HFF-Myc (cell line): Measurements from ENCODE around the gene IRF7.

Source experiments
- DNase-seq: peaks from one replicate; pipeline ENCODE4 v3.0.0-alpha.2; 2011; ENCODE audit warnings: low read depth; ENCODE audit errors: extremely low read depth
- H3K4me3 ChIP-seq: replicated peaks from 2 replicates; pipeline ENCODE4 v1.5.1; 2011; ENCODE audit warnings: low read depth, mild to moderate bottlenecking, control low read depth, low read length
- TF ChIP-seq, protein P1 (sequence below): IDR thresholded peaks from 2 replicates; pipeline ENCODE4 v1.5.1; 2012; ENCODE audit warnings: mild to moderate bottlenecking, low read depth, low read length, control low read depth; ENCODE audit errors: missing control alignments

The IRF7 gene

DNA sequence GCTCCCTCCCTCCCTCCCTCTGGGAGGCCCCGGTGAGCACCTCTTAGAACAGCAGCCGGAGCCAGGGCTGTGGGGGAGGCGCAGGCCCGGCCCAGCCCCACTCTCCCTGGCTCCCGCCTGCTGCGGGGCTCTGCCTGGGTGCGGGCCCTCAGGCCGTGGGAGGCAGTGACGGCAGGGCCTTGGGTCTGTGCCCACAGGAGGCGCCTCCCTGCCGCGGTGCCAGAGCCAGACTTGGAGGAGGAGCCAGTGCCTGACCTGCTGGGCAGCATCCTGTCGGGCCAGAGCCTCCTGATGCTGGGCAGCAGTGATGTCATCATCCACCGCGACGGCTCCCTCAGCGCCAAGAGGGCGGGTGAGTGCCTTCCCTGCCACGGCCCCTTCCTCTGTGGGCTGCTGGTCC is 9.5 kb downstream of the IRF7 start:
- no peak for DNase-seq
- H3K4me3 ChIP-seq: no peak overlapping the region
- TF ChIP-seq, protein P1, sequence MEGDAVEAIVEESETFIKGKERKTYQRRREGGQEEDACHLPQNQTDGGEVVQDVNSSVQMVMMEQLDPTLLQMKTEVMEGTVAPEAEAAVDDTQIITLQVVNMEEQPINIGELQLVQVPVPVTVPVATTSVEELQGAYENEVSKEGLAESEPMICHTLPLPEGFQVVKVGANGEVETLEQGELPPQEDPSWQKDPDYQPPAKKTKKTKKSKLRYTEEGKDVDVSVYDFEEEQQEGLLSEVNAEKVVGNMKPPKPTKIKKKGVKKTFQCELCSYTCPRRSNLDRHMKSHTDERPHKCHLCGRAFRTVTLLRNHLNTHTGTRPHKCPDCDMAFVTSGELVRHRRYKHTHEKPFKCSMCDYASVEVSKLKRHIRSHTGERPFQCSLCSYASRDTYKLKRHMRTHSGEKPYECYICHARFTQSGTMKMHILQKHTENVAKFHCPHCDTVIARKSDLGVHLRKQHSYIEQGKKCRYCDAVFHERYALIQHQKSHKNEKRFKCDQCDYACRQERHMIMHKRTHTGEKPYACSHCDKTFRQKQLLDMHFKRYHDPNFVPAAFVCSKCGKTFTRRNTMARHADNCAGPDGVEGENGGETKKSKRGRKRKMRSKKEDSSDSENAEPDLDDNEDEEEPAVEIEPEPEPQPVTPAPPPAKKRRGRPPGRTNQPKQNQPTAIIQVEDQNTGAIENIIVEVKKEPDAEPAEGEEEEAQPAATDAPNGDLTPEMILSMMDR: no peak

DNA sequence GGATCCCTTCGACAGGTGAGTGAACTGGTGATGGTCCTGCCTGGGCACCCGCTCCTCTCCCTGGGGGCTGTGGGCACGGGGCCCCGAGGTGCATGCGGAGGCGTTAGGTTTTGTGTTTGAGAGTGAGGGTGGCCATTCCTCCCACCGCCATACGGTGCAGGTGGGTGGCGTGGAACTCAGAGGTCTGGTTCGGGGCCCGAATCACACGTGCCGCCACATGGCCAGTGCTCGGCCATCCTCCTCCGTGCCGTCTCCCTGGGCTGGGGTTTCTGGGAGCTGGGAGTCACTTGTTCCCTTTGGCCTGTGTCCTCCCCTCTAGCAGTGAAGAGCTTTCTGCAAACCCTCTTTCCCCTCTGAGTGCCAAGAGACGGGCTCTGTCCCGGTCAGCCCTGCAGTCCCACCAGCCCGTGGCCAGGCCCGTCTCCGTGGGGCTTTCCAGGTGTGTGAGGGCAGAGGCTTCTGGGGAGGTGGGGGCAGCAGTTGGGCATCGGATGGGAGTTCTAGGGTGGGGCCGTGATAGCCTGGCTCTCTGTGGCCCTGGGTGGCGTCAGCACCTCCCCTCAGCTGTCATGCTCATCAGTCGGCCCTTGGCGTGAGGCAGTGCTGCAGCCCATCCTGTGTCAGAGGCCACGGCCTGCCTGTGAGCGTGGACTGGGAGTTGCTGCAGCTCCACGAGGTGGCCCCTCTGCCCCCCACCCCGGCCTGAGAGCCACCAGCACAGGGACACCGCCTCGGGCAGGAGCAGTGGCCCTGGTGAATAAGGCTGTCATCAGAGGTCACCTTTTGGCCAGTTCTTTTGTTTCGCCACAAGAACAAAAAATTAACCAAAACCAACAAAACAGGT is 10.2 kb downstream of the IRF7 start:
- TF ChIP-seq, protein P1: no peak
- no peak overlapping the region for H3K4me3 ChIP-seq
- no peak for DNase-seq

DNA sequence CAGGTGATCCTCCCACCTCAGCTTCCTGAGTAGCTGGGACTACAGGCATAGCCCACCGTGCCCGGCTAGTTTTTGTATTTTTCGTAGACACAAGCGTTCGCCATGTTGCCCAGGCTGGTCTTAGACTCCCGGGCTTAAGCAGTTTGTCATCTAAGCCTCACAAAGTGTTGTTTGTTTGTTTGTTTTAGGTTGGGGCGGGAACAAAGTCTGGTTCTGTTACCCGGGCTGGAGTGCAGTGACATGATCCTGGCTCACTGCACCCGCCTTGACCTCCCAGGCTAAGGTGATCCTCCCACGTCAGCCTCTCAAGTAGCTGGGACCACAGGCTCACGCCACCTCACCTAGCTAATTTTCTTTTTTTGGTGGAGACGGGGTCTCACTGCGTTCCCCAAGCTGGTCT is 12.6 kb downstream of the IRF7 start:
- DNase-seq: no peak
- TF ChIP-seq, protein P1: no peak
- H3K4me3 ChIP-seq: no peak overlapping the region

DNA sequence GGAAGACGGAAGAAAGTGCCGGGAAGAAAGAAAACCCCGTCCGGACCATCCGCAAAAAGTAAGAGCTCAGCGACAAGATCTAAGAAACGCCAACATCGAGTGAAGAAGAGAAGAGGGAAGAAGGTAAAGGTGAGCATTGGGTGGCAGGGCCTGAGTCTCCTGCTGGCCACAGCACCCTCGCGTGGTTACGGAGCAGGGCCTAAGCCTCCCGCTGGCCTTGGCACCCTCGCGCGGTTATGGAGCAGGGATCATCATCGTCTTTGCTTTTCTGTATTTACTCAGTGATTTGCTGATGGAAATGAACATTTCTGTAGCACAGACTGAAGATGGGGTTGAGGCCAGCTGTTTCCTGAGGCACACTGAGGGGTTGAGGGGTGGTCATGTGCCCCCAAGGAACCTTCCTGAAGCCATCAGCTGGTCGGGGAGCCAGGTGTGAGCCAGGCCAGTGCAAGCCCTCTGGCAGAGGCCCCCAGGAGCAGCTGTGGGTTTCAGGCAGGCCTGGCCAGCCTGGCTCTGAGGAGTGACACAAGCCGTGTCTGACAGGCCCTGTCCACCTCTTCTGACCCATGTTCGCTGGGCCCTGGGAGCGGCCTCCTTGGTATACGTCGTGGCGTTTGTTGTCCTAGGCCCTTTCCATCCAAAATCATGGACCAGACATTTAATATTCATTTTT is 14.0 kb downstream of the IRF7 start:
- TF ChIP-seq, protein P1: no peak
- no peak overlapping the region for H3K4me3 ChIP-seq
- DNase-seq: no peak

DNA sequence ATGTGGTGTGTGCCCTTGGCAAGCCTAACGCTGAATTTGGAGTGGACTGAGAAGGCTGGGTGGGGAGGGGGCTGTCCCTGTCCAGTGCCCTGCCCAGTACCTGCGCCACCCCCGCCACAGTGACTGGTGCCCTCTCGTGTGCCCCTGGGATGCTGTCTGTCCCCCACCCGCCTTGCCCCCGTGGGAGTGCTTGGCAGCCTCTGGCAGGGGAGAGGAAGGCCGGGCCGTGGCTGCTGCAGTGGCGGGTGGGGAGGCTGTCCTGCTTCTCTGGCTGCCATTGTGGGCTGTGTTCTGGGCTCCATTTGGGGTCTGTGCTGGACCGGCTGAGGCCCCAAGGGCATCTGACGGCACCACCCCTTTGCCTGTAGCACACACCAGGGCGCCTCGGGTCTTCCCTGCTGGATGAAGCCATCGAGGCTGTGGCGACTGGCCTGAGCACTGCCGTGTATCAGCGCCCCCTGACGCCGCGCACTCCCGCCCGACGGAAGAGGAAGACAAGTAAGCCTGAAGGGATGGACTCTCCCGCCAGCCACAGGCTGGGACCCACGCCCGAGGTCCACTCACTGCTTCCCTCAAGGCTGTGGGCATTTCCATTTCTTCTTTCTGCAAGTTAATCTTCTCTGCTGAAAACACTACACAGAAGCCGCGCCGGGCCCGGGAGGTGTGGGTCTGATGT is 17.6 kb downstream of the IRF7 start:
- TF ChIP-seq, protein P1: no peak
- no peak overlapping the region for H3K4me3 ChIP-seq
- no peak for DNase-seq

DNA sequence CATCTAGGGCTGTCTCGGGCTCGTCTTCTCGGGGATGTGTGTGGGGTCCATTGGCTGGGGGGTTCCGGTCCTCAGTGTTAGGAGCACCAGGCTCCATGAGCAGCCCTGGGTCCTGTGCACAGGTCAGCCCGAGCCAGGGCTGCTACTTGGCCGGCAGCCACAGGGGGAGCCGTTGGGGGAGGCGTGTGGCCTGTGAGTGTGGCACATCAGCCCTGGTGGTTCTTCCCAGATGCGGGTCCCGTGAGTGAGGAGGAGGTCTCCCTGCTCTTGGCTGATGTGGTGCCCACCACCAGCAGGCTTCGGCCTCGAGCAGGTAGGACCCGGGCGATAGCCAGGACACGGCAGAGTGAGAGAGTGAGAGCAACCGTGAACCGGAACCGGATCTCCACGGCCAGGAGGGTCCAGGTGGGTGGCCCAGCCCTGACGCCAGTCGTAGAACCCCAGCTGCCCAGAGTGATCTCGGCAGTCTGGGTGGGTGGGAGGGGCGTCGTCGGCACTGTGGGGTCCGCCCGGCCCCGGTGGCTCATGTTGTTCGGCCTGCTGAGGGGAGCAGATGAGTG is 18.5 kb downstream of the IRF7 start:
- DNase-seq: no peak
- TF ChIP-seq, protein P1: no peak
- H3K4me3 ChIP-seq: no peak overlapping the region
